ENCODE measurements around the gene ZNF483.
"Not testable (repeated sequence)": the region's sequence is repeated elsewhere in the genome, so short reads cannot be mapped to it uniquely, and the experiment has no call there.

The ZNF483 gene

DNA sequence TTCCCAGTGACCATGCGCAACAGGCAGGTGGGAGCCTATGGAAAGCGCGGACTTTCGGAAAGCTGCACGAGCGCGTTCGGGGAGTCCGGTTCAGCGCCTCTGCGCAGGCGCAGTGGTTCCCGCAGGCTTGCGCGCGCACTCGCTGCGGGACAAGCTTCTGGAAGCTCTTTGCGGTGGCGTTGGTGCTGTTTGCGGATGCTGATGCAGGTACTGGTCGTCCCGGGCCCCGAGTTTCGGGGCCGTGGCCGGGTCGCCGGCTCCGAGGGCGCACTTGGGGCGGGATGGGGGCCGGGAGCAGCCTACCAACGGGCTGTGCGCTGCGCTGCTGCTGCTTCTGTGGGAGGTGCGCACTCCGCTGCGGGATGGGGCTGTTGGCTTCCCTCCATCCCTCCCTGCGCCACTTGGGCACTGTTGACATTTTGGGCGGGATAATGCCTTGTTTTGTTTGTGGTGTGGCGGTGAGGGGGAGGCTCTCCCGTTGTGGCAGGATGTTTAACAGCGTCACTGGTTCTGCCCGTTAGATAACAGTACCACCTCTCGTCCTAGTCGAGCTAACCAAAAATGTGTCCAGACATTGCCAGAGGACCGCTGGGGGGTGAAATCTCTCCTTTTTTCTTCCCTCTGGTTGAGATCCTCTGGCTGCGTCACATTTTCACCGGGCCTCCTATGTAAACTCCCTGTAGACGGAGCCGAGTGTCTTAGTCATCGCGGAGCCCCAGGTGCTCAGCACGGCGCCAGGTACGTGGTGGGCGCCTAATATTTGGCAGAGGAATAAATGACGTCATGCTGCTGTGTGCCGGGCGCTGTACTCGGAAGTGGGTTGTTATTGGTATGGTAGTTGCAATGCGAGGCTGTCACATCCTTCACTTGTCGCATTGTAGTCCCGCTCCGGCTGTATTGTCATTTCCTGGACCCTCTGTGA is at the start of gene ZNF483:
Gene ZNF483 (plus strand): TSS at position 124 of the 922 bp plus-strand sequence. CDS start 2,217 bp downstream, outside the sequence.
- peak; percentile 60 for DNase-seq (ENCODE audit: low read depth)

DNA sequence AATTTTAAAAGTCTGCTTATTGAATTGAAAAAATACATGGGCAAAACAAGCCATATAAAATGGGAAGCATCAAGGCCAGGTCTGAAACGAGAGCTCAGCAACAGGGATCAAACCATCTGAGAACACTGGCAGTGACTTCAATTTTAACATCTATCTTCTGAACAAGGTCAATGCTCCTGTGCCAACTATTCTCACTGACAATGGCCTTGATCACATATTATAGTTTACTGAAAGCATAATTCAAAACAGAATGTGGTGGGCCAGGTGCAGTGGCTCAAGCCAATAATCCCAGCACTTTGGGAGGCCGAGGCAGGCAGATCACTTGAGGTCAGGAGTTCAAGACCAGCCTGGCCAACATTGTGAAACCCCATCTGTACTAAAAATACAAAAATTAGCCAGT is 49.8 kb upstream of the ZNF483 start:
- no peak for DNase-seq (ENCODE audit: low read depth)

- no peak for DNase-seq (ENCODE audit: low read depth)
Measured at GRCh38 chr9:111477677-111478076, 47.3 kb upstream of the ZNF483 start.

DNA sequence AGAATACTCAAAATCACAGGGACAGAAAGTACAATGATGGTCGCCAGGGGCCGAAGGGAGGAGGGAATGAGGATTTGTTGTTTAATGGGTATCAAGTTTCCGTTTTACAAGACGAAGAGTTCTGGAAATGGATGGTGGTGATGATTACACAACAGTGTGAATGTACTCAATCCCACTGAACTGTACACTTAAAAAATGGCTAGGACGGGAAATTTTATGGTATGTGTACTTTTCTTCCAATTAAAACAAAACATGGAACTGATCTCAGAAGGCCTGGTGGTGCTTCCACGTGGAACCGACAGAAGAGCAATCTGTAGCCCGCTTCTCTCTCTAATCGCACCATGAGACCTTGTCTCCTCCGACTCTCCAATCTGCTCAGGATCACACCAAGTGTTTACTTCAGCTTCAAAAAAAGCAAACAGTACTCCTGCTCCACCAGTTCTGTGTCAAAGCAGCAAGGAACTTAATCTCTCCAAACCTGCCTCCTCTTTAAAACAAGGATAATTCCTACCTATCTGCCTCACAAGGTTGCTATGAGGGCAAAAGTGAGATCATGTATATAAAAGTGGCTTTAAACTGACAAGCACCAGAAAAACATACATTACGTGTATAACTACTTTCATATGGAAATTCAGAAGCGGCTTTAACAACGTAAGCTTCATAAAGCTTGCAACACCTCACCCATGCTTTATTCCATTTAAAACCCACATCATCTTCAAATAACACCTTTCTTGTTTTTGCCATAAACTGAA is 42.9 kb upstream of the ZNF483 start:
- DNase-seq (ENCODE audit: low read depth), result peak; percentile 83

DNA sequence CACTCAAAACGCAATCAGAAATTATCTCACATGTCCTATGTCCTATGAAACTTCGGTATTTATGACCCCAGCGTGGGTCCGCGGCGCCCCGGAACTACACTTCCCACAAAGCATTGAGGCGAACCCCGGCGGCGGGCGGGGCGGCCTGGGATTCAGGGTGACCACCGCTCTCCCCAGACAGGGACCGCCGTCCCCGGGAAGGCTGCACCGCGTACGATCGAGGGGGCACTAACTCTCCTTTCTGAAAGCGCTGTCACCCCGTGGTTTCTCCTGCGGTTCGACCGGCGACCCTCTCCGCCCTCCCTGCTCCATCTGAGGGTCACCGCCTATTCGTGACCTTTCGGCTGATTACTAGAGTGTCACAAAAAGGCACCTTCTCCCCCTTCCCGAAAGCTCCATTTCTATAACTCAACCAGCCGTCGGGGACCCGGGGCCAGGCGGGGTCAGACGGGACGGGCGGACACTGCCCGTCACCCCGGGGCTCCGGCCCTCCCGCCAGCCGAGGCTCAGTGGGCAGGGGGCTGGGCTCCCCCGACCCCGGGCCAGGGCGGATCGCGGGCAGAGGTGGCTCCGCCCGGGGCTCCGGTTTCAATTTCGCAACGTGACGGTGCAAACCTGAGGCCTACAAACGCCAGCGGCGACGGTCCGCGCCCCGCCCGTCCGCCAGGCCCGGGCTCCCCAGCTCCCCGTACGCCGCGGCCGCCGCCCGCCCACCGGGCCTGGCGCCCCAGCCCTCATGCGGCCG is 42.1 kb upstream of the ZNF483 start:
- peak; percentile 81 for DNase-seq (ENCODE audit: low read depth)

- no peak for DNase-seq (ENCODE audit: low read depth)
Measured at GRCh38 chr9:111483439-111483857, 41.5 kb upstream of the ZNF483 start.

- peak; percentile 80 for DNase-seq (ENCODE audit: low read depth)
Measured at GRCh38 chr9:111483858-111484571, 41.0 kb upstream of the ZNF483 start, which contains the start of gene ECPAS. Gene ECPAS, minus strand, starts transcription at chr9:111484383. Its CDS starts 11,465 bp downstream, at chr9:111472918.

DNA sequence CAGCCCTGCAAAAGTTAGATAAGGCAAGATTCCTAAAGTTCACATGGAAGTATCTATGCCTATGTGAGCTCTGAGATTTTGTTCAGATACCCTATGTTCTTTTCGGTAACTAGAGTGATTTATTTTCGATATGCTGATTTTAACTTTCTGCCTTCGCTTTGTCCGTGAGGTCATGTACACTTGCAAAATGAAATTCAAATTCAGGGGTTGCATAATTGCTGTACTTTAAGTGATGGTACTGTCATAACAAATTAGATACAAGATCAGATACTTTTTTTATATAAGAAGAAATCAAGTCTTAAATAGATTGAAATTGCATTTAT is 40.4 kb upstream of the ZNF483 start:
- DNase-seq (ENCODE audit: low read depth), result peak; percentile 12

- not testable (repeated sequence) for DNase-seq (ENCODE audit: low read depth)
Measured at GRCh38 chr9:111497196-111497595, 27.8 kb upstream of the ZNF483 start.

DNA sequence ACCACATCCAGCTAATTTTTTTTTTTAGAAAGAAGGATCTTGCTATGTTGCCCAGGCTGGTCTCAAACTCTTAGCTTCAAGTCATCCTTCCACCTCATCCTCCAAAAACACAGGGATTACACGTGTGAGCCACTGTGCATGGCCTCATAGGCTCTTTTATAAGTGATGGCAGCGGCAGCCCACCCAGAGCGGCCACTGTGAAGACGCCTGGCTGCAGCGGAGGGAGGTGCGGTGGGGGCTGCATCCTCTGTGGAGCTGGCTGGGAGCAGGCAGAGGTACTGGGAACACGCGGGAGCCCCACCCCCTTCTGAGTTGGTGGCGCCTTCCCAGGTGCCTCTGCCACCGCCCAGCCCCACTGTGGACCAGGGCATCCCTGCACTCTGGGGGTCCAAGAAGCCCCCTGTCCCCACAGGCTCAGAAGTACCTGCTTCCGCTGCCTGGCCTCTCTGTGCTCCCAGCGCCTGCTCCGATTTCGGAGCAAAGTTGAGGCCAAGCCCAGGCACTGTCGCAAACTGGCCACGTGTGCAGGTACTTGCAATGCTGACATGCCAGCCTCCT is 23.9 kb upstream of the ZNF483 start:
- DNase-seq (ENCODE audit: low read depth), result no peak

DNA sequence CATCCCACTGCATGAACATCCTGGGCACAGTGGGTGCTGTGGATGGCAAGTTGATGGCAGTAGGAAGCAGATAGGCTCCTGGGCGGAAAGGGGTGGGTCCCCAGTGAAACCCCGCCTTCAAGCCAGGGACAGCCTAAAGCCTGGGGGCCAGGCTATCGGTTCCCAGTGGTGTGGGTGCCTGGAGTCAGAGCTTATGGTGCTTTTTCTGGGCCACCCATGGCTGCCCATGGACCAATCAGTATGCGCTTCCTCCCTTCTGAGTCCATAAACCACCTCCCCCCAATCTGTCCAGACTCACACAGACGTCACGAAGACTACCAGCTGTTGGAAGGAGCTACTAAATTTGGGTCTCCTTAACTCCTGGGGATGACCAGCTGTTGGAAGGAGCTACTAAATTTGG is 23.3 kb upstream of the ZNF483 start:
- DNase-seq (ENCODE audit: low read depth), result no peak

DNA sequence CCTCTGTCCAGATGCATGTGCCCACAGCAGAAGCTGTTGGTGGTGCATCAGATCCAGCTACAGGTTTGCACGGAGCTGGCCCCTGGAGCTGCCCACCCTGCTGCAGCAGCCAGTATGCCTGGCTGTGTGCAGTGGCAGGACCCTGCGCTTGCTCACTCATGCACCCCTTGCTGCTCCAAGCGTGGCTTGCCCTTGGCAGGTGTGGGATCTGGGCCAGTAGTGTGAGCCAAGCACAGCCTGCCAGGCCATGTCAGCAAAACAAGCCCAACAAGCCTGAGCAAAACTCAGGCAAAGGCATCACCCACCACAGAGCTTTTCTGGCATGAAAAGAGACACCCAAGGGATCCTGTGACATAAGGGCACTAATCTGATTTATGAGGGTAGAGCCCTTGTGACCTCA is 22.5 kb upstream of the ZNF483 start:
- DNase-seq (ENCODE audit: low read depth), result no peak

DNA sequence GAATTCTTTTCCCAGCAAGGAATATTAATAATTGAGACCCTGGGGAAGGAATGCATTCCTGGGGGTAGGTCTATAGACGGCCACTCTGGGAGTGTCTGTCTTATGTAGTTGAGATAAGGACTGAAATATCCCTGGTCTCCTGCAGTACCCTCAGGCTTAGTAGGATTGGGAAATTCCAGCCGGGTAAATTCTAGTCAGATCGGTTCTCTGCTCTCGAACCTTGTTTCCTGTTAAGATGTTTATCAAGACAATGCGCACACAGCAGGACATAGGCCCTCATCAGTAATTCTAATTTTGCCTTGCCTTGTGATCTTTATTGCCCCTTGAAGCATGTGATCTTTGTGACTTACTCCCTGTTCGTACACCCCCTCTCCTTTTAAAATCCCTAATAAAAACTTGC is 13.4 kb upstream of the ZNF483 start:
- DNase-seq (ENCODE audit: low read depth), result not testable (repeated sequence)

DNA sequence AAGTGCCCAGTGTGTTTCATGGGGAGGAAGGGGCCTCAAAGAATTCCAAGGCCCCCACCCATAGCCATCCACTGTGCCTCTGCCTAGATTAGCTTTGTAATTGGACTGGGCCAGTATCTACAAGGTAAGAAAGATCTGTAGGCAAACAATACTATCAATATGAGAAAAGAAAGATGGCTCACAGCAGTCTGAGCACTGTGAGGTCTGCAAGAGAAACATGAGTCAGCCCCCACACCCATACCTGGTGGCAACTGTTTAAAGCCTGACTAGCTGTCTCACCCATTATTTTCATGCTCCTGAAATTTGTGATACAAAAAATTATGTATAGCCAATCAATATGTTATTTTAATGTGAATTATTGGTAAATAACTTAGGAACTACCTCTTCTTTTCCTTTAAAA is 10.0 kb upstream of the ZNF483 start:
- DNase-seq (ENCODE audit: low read depth), result no peak

GRCh38 chr9:111516061-111516465 is 8.9 kb upstream of the ZNF483 start:
- no peak for DNase-seq (ENCODE audit: low read depth)

DNA sequence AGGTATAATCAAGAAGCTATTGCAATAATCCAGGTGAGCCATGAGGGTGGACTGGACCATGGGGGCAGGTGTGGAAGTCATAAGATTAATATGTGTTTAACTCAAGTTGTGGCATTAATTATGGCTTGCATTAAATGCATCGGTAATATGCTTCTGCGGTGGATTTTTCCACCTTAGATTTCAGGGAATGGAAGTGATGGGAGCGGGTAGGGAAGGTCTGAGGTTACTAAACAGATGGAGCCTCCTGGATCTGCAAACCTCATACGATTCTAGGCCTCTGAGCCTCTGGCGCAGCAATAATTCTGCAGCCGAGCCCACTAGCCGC is 286 bp upstream of the ZNF483 start:
- no peak for DNase-seq (ENCODE audit: low read depth)

- DNase-seq (ENCODE audit: low read depth), result no peak
Measured at GRCh38 chr9:111527347-111527746, 2.4 kb downstream of the ZNF483 start.

DNA sequence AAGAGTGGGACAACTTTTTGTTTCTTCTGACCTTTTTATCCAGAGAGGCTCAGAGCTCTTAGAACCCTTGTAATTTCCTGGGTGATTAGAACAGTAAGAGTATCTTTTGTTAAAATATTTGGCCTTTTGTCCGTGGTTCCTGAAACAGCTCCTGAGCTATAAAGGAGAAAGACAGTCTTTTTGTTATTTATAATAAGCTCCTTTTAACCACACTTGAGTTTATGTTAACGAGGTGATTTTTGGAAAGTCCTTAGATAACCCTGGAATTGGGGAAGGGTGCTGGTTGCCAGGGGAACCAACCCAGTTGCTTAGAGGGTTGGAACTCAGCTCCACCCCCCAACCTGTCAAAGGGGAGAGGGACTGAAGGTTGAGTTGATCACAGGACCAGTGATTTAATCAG is 4.8 kb downstream of the ZNF483 start:
- DNase-seq (ENCODE audit: low read depth), result no peak

GRCh38 chr9:111531716-111532115 is 6.7 kb downstream of the ZNF483 start:
- DNase-seq (ENCODE audit: low read depth), result no peak

GRCh38 chr9:111533099-111533790 is 8.3 kb downstream of the ZNF483 start:
- DNase-seq (ENCODE audit: low read depth), result peak; percentile 3
